Tibial artery (tissue), 4 donors: ENCODE data around the gene TBC1D8.
A peak's percentile ranks its signal among the peaks of the same experiment; 100 is the strongest.

Source experiments
- DNase-seq, 2 donors: peaks; one replicate each; pipeline ENCODE4 v3.0.0-alpha.2; 2019
- H3K27ac ChIP-seq, 2 donors: fragments of 200-600 bp; sonication (generic) in 1 of 2; 1 replicate in 1 of 2; 2 replicates in 1 of 2; pipeline ENCODE4 v1.5.1; 2018 to 2019; ENCODE audit warnings: mild to moderate bottlenecking in 1 of 2
- H3K27me3 ChIP-seq, 2 donors: fragments of 200-600 bp; sonication (generic) in 1 of 2; one replicate each; pipeline versions ENCODE4 v1.5.1 to v1.6.0; 2016 to 2019
- H3K36me3 ChIP-seq, 3 donors: fragments of 200-600 bp; sonication (generic) in 2 of 3; one replicate each; pipeline ENCODE4 v1.5.1; 2016 to 2019; ENCODE audit warnings: mild to moderate bottlenecking in 2 of 3
- H3K4me1 ChIP-seq, 4 donors: fragments of 200-600 bp; sonication (generic) in 2 of 4; 1 replicate in 3 of 4; 2 replicates in 1 of 4; pipeline ENCODE4 v1.5.1; 2016 to 2019
- H3K4me3 ChIP-seq, 2 donors: fragments of 200-600 bp; sonication (generic) in 1 of 2; 1 replicate in 1 of 2; 2 replicates in 1 of 2; pipeline ENCODE4 v1.5.1; 2018 to 2019; ENCODE audit warnings: mild to moderate bottlenecking in 2 of 2
- H3K9me3 ChIP-seq, 3 donors: fragments of 200-600 bp; sonication (generic) in 1 of 3; one replicate each; pipeline ENCODE4 v1.5.1; 2016 to 2019
- intact Hi-C: fragments of 100-400 bp; cut with DNase I; formaldehyde crosslinking; loops from one replicate; pipeline ENCODE4 v1.15.0; 2023; ENCODE audit warnings: low total_unique reads
- TF ChIP-seq, protein P1 (sequence below), 2 experiments: fragments of 200-600 bp in 1 of 2; fragments of 450-650 bp in 1 of 2; IDR thresholded peaks; one replicate each; pipeline ENCODE4 v1.5.1; 2017 to 2019; ENCODE audit warnings: antibody characterized with exemption in 2 of 2, mild to moderate bottlenecking in 1 of 2, moderate library complexity in 1 of 2

TBC1D8 gene

DNA sequence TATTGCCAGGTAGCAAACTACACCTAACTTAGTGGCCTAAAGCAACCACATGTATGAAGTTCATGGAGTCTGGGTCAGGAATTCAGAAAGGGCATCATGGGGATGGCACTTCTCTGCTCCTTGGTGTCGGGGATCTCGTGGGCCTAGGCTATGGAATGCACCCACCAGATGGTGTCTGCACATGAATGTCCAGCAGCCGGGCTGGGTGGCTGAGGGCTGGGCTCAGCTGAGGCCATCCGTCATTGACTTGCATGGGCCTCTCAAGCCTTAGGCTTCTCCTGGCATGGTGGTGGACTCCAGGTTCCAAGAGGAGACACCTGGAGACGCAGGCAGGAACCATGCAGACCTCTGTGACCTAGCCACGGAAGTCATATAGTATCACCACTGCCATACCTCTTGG is 175.1 kb downstream of the TBC1D8 start:
- TF ChIP-seq, protein P1, sequence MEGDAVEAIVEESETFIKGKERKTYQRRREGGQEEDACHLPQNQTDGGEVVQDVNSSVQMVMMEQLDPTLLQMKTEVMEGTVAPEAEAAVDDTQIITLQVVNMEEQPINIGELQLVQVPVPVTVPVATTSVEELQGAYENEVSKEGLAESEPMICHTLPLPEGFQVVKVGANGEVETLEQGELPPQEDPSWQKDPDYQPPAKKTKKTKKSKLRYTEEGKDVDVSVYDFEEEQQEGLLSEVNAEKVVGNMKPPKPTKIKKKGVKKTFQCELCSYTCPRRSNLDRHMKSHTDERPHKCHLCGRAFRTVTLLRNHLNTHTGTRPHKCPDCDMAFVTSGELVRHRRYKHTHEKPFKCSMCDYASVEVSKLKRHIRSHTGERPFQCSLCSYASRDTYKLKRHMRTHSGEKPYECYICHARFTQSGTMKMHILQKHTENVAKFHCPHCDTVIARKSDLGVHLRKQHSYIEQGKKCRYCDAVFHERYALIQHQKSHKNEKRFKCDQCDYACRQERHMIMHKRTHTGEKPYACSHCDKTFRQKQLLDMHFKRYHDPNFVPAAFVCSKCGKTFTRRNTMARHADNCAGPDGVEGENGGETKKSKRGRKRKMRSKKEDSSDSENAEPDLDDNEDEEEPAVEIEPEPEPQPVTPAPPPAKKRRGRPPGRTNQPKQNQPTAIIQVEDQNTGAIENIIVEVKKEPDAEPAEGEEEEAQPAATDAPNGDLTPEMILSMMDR (IDR thresholded peaks at IDR 0.05) = no peak
- H3K36me3 ChIP-seq = peaks cover 0 to 58% (median 22%) of the 10 kb centered on the region in 3 donors
- H3K27ac ChIP-seq = no peak overlapping the region
- peaks cover 0 to 23% (median 3%) of the 10 kb centered on the region in 4 donors for H3K4me1 ChIP-seq
- H3K9me3 ChIP-seq = no peaks in the 10 kb centered on the region
- H3K27me3 ChIP-seq = no peaks in the 10 kb centered on the region
- intact Hi-C loops = loop anchor here (5.0 kb wide), 1 partner anchor 159 kb away; no protein-coding TSS in a partner anchor
- no peak overlapping the region for H3K4me3 ChIP-seq
- peak in 1 of 2 donors; percentile 45 for DNase-seq

DNA sequence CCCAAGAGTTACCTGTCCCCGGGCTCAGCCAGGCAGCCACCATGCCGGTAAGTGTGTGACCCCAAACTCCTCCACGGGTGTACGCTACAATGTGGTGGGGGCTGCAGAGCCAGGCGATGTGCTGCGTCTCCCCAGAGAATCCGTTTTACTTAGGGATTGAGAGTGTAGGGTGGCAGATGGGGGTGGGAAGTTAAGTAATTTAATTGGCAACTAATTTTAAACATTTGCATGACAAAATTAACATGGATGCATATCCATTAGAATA is 175.7 kb downstream of the TBC1D8 start:
- TF ChIP-seq, protein P1 (IDR thresholded peaks at IDR 0.05) = no peak
- H3K27ac ChIP-seq = no peak overlapping the region
- H3K9me3 ChIP-seq = no peaks in the 10 kb centered on the region
- intact Hi-C loops = loop anchor here (5.0 kb wide), 1 partner anchor 158 kb away; no protein-coding TSS in a partner anchor
- H3K27me3 ChIP-seq = no peaks in the 10 kb centered on the region
- DNase-seq = peak in 1 of 2 donors; percentile 41
- peaks cover 0 to 62% (median 22%) of the 10 kb centered on the region in 3 donors for H3K36me3 ChIP-seq
- H3K4me1 ChIP-seq = peaks cover 0 to 23% (median 3%) of the 10 kb centered on the region in 4 donors
- H3K4me3 ChIP-seq = no peak overlapping the region

DNA sequence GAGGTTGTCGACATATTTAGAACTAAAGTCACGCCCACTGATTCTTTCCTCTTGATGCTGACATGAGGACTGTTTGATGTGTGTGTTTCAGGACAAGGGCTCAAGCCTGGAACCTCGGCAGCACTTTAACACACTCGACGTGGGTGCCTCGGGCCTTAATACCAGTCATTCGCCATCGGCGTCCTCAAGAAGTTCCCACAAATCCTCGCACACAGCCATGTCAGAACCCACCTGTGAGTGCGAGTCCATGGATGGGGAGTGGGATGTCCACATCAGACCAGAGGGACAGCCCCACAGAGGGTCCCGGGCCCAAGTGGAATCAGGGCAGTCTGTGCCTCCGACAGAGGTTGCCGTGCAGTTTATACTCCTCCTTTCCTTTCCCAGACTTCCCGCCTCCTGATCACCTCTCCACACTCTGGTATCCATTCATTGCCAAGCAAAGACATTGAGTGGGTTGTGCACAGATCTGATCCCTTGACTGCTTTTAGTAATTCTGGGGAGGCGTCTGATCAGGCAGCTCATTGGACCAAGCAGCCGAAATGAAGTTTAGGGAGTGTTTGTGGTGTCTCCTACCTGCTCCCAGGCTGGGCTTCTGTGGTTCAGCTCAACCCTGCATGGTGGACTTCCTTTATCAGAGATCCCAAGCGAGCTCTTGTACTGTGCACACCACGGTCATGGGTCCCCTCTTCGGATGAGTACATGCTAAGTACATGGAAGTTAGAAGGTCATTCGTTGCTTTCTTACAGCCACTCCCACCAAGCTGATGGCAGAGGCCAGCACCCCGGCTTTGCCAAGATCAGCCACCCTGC is 176.3 kb downstream of the TBC1D8 start:
- intact Hi-C loops = loop anchor here (5.0 kb wide), 1 partner anchor 158 kb away; no protein-coding TSS in a partner anchor
- no peaks in the 10 kb centered on the region for H3K27me3 ChIP-seq
- DNase-seq = no peak
- H3K36me3 ChIP-seq = peaks cover 0 to 62% (median 22%) of the 10 kb centered on the region in 3 donors
- H3K9me3 ChIP-seq = no peaks in the 10 kb centered on the region
- H3K27ac ChIP-seq = no peak overlapping the region
- H3K4me3 ChIP-seq = no peak overlapping the region
- H3K4me1 ChIP-seq = peaks cover 0 to 23% (median 3%) of the 10 kb centered on the region in 4 donors
- TF ChIP-seq, protein P1 (IDR thresholded peaks at IDR 0.05) = no peak

DNA sequence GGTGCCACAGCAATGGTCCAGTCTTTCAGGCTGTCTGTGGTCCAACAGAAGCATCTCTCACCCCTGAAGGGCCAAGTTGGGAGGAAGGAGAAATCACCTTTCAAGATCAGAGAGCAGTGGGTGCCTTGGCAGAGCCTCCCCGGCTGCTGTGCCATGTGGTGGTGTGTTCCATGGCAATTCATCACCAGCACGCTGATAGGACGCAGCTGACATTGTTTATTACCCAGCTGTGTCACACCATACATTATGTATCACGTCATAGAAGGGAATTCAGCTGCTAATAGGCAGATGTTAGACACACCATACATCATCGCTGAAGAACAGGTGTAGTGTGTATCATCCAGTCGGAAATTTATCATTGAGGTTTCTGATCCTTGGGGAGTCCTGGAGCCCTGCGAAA is 178.7 kb downstream of the TBC1D8 start:
- Histone ChIP-seq H3K9me3 (no peaks in the 10 kb centered on the region), H3K36me3 (peaks cover 0 to 70% (median 27%) of the 10 kb centered on the region in 3 donors), H3K27me3 (no peaks in the 10 kb centered on the region), H3K4me3 (no peak overlapping the region), H3K27ac (no peak overlapping the region), H3K4me1 (no peaks in the 10 kb centered on the region)
- DNase-seq = peak in 1 of 2 donors; percentile 29
- TF ChIP-seq, protein P1 (IDR thresholded peaks at IDR 0.05) = no peak
- intact Hi-C loops = no loop called here

DNA sequence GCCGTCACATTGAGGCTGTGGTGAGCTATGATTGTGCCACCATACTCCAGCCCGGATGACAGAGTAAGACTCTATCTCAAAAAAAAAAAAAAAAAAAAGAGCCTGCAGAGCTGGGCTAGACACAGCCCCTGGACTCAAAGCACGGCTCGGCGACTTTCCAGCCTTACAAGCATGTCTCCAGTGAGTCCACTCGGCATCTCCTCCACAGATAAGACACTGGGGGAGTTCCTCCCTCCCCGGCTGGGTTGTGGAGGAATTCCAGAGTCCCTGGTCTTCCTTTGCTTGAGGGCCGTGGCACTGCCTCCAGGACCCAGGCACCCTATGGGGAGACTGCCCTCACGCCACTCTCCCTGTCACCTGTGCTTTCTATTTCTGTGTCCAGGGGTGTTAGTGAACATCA is 180.0 kb downstream of the TBC1D8 start:
- intact Hi-C loops = no loop called here
- Histone ChIP-seq H3K27me3 (no peaks in the 10 kb centered on the region), H3K27ac (no peak overlapping the region), H3K9me3 (no peaks in the 10 kb centered on the region), H3K4me1 (no peaks in the 10 kb centered on the region), H3K36me3 (peaks cover 0 to 63% (median 25%) of the 10 kb centered on the region in 3 donors), H3K4me3 (no peak overlapping the region)
- DNase-seq = peak in 1 of 2 donors; percentile 31
- TF ChIP-seq, protein P1 (IDR thresholded peaks at IDR 0.05) = no peak
